HFF-Myc (cell line): ENCODE results near the gene MRRF.

Experiments
- DNase-seq: peaks from one replicate; pipeline ENCODE4 v3.0.0-alpha.2; 2011; ENCODE audit warnings: low read depth; ENCODE audit errors: extremely low read depth
- H3K4me3 ChIP-seq: replicated peaks from 2 replicates; pipeline ENCODE4 v1.5.1; 2011; ENCODE audit warnings: low read depth, mild to moderate bottlenecking, control low read depth, low read length
- CTCF ChIP-seq: IDR thresholded peaks from 2 replicates; pipeline ENCODE4 v1.5.1; 2012; ENCODE audit warnings: mild to moderate bottlenecking, low read depth, low read length, control low read depth; ENCODE audit errors: missing control alignments

Gene MRRF

GRCh38 chr9:122244349-122244748, 20.3 kb upstream of the MRRF start:
- H3K4me3 ChIP-seq: no peak overlapping the region
- no peak for TF ChIP-seq CTCF
- DNase-seq: no peak

- TF ChIP-seq CTCF: no peak
- no peak overlapping the region for H3K4me3 ChIP-seq
- no peak for DNase-seq
Measured at GRCh38 chr9:122246666-122247065, 18.0 kb upstream of the MRRF start.

GRCh38 chr9:122248448-122248865, 16.2 kb upstream of the MRRF start:
- TF ChIP-seq CTCF: no peak
- H3K4me3 ChIP-seq: no peak overlapping the region
- DNase-seq: no peak

GRCh38 chr9:122251351-122251750, 13.3 kb upstream of the MRRF start:
- no peak for DNase-seq
- H3K4me3 ChIP-seq: no peak overlapping the region
- TF ChIP-seq CTCF: no peak

- TF ChIP-seq CTCF: no peak
- no peak for DNase-seq
- no peak overlapping the region for H3K4me3 ChIP-seq
Measured at GRCh38 chr9:122252796-122253195, 11.9 kb upstream of the MRRF start.

GRCh38 chr9:122254761-122255160, 9.9 kb upstream of the MRRF start:
- no peak overlapping the region for H3K4me3 ChIP-seq
- no peak for DNase-seq
- no peak for TF ChIP-seq CTCF

GRCh38 chr9:122256206-122256605, 8.5 kb upstream of the MRRF start:
- no peak overlapping the region for H3K4me3 ChIP-seq
- DNase-seq: no peak
- TF ChIP-seq CTCF: no peak
